Neural progenitor cell (in vitro differentiated cells): ENCODE results near the gene GATA6.

Experiments used
- EZH2 ChIP-seq: fragments of 200-600 bp; sonication (generic); IDR thresholded peaks from 2 replicates; pipeline ENCODE4 v1.6.1; 2017; ENCODE audit warnings: antibody characterized with exemption, mild to moderate bottlenecking, moderate library complexity
- TF ChIP-seq, protein P1 (sequence below): fragments of 200-600 bp; sonication (generic); IDR thresholded peaks from 2 replicates; pipeline ENCODE4 v1.5.1; 2017; ENCODE audit warnings: antibody characterized with exemption, mild to moderate bottlenecking

DNA sequence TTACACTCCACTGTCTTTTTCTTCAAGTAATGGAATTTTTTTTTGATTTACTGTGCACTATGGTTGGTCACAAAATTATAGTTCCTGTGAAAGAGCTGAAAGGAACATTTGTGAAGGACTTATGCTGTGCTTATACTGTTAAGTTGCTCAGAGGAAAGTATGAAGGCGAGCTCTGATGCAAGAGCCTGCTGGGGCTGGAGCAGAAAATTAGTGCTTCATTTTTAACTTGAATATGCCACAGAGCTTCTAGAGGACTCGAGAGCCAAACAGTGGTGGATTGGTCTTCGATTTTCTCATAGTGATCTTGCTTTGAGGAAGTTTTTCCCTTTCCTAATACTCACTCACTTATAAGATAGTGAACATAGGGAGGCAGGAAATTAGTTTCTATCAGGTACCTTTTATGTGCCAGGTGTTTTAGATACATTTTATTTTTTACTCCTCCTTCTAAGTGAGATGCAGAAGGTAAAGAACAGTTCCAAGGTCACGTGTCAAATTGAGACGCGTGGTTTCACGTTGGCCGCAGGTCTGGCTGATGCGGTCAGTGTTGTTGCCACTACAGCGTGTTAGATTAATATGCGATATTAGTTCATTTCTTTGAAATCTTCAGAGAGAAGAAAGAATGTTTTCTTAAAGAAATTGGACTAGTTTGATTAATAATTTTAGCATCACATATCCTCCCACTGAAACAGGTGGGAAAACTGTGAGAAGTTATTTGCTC, 20.2 kb downstream of the GATA6 start:
- TF ChIP-seq, protein P1, sequence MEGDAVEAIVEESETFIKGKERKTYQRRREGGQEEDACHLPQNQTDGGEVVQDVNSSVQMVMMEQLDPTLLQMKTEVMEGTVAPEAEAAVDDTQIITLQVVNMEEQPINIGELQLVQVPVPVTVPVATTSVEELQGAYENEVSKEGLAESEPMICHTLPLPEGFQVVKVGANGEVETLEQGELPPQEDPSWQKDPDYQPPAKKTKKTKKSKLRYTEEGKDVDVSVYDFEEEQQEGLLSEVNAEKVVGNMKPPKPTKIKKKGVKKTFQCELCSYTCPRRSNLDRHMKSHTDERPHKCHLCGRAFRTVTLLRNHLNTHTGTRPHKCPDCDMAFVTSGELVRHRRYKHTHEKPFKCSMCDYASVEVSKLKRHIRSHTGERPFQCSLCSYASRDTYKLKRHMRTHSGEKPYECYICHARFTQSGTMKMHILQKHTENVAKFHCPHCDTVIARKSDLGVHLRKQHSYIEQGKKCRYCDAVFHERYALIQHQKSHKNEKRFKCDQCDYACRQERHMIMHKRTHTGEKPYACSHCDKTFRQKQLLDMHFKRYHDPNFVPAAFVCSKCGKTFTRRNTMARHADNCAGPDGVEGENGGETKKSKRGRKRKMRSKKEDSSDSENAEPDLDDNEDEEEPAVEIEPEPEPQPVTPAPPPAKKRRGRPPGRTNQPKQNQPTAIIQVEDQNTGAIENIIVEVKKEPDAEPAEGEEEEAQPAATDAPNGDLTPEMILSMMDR: no peak
- TF ChIP-seq EZH2: no peak
